ENCODE measurements around the gene PRDM16.
A peak's percentile ranks its signal among the peaks of the same experiment; 100 is the strongest.

PRDM16 gene

GRCh38 chr1:3250624-3251023 is 181.6 kb downstream of the PRDM16 start:
- no peak for DNase-seq (ENCODE audit: low read depth, low spot score)
- Histone ChIP-seq H3K9ac (ENCODE audit: insufficient read length, low read depth) (peak overlapping the region; percentile 42), H3K4me3 (ENCODE audit: insufficient read length, low read depth) (no peak overlapping the region), H3K9me3 (ENCODE audit: insufficient read depth, low read length) (no peaks in the 10 kb centered on the region), H3K27me3 (ENCODE audit: insufficient read depth, insufficient read length) (no peaks in the 10 kb centered on the region), H3K36me3 (ENCODE audit: insufficient read depth, insufficient read length, low read length) (no peaks in the 10 kb centered on the region), H3K4me1 (ENCODE audit: insufficient read depth, insufficient read length) (peaks cover 9% of the 10 kb centered on the region)
- TF ChIP-seq ZNF274 (IDR thresholded peaks at IDR 0.05; ENCODE audit: low read depth, low read length) (no peak), SUZ12 (IDR thresholded peaks at IDR 0.05; ENCODE audit: extremely low read depth, insufficient read depth, insufficient read length) (no peak), YY1 (IDR thresholded peaks at IDR 0.05; ENCODE audit: insufficient read depth, insufficient read length) (no peak)

DNA sequence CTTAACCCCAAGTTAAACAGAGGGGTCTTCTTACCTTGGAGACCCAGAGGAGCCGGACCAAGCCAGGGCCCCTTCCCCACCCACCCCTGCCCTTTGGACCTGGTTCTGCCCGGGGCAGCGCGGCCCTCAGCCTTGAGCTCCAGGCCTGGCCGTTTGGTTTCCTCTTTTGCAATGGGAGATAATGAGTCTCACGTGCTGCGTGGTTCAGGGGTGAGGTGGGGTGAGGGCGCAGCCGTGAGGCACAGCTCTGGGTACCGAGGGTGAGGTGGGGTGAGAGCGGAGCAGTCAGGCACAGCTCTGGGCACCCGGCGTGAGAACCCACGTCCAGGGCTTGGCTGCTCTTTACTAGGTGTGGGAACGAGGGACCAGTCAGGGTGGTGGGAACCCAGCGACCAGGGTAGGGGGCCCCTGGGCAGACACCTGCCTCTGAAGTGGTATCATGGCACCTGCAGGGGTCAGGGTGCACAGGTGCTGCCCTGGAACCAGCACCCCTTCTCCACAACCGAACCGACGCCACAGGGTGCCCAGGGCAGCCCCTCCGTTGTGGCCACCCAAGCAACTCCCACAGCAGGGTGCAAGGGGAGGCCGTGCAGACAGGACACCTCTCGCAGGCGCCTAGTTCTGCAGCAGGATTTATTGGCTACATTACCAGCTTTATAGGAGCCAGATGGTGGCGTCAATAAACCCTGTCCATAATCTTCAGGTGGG is 182.2 kb downstream of the PRDM16 start:
- Histone ChIP-seq H3K4me3 (ENCODE audit: insufficient read length, low read depth) (no peak overlapping the region), H3K4me1 (ENCODE audit: insufficient read depth, insufficient read length) (peaks cover 9% of the 10 kb centered on the region), H3K36me3 (ENCODE audit: insufficient read depth, insufficient read length, low read length) (no peaks in the 10 kb centered on the region), H3K9ac (ENCODE audit: insufficient read length, low read depth) (no peak overlapping the region), H3K9me3 (ENCODE audit: insufficient read depth, low read length) (no peaks in the 10 kb centered on the region), H3K27me3 (ENCODE audit: insufficient read depth, insufficient read length) (no peaks in the 10 kb centered on the region)
- no peak for TF ChIP-seq YY1 (IDR thresholded peaks at IDR 0.05; ENCODE audit: insufficient read depth, insufficient read length)
- TF ChIP-seq SUZ12 (IDR thresholded peaks at IDR 0.05; ENCODE audit: extremely low read depth, insufficient read depth, insufficient read length), result no peak
- TF ChIP-seq ZNF274 (IDR thresholded peaks at IDR 0.05; ENCODE audit: low read depth, low read length), result no peak
- DNase-seq (ENCODE audit: low read depth, low spot score), result no peak

- TF ChIP-seq SUZ12 (IDR thresholded peaks at IDR 0.05; ENCODE audit: extremely low read depth, insufficient read depth, insufficient read length) (no peak), ZNF274 (IDR thresholded peaks at IDR 0.05; ENCODE audit: low read depth, low read length) (no peak)
- peaks cover 9% of the 10 kb centered on the region for H3K4me1 ChIP-seq (ENCODE audit: insufficient read depth, insufficient read length)
- no peaks in the 10 kb centered on the region for H3K36me3 ChIP-seq (ENCODE audit: insufficient read depth, insufficient read length, low read length)
- no peak overlapping the region for H3K9ac ChIP-seq (ENCODE audit: insufficient read length, low read depth)
- H3K27me3 ChIP-seq (ENCODE audit: insufficient read depth, insufficient read length), result no peaks in the 10 kb centered on the region
- DNase-seq (ENCODE audit: low read depth, low spot score), result no peak
- no peaks in the 10 kb centered on the region for H3K9me3 ChIP-seq (ENCODE audit: insufficient read depth, low read length)
- H3K4me3 ChIP-seq (ENCODE audit: insufficient read length, low read depth), result no peak overlapping the region
Measured at GRCh38 chr1:3251807-3252428, 182.9 kb downstream of the PRDM16 start.

GRCh38 chr1:3255680-3256079 is 186.7 kb downstream of the PRDM16 start:
- no peak for TF ChIP-seq ZNF274 (IDR thresholded peaks at IDR 0.05; ENCODE audit: low read depth, low read length)
- no peak for TF ChIP-seq YY1 (IDR thresholded peaks at IDR 0.05; ENCODE audit: insufficient read depth, insufficient read length)
- no peak for TF ChIP-seq SUZ12 (IDR thresholded peaks at IDR 0.05; ENCODE audit: extremely low read depth, insufficient read depth, insufficient read length)
- DNase-seq (ENCODE audit: low read depth, low spot score), result no peak
- H3K27me3 ChIP-seq (ENCODE audit: insufficient read depth, insufficient read length), result no peaks in the 10 kb centered on the region
- H3K36me3 ChIP-seq (ENCODE audit: insufficient read depth, insufficient read length, low read length), result no peaks in the 10 kb centered on the region
- H3K9ac ChIP-seq (ENCODE audit: insufficient read length, low read depth), result no peak overlapping the region
- H3K4me3 ChIP-seq (ENCODE audit: insufficient read length, low read depth), result no peak overlapping the region
- no peaks in the 10 kb centered on the region for H3K9me3 ChIP-seq (ENCODE audit: insufficient read depth, low read length)
- H3K4me1 ChIP-seq (ENCODE audit: insufficient read depth, insufficient read length), result peaks cover 2% of the 10 kb centered on the region

DNA sequence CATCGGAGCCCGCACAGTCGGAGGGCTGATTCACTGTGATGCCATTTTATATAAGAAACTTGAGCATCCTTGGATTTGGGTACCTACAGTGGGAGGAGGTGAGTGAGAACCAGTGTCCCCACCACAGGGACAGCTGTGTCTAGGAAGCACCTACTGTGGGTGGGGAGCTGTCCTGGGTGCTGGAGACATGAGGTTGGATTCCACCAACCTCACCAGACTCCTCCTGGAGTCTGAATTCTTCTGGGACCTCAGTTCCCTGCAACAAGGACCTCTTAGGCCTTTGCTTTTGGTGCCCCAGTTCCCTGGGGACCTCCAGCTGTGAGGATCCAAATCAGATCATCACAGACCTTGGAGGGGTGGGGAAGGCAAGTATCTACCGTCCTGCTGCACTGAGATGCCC is 188.8 kb downstream of the PRDM16 start:
- no peak for TF ChIP-seq SUZ12 (IDR thresholded peaks at IDR 0.05; ENCODE audit: extremely low read depth, insufficient read depth, insufficient read length)
- no peak for TF ChIP-seq YY1 (IDR thresholded peaks at IDR 0.05; ENCODE audit: insufficient read depth, insufficient read length)
- no peak for TF ChIP-seq ZNF274 (IDR thresholded peaks at IDR 0.05; ENCODE audit: low read depth, low read length)
- no peaks in the 10 kb centered on the region for H3K36me3 ChIP-seq (ENCODE audit: insufficient read depth, insufficient read length, low read length)

GRCh38 chr1:3258386-3259003 is 189.5 kb downstream of the PRDM16 start:
- H3K4me1 ChIP-seq (ENCODE audit: insufficient read depth, insufficient read length), result no peaks in the 10 kb centered on the region
- no peak for DNase-seq (ENCODE audit: low read depth, low spot score)
- TF ChIP-seq YY1 (IDR thresholded peaks at IDR 0.05; ENCODE audit: insufficient read depth, insufficient read length) (no peak), ZNF274 (IDR thresholded peaks at IDR 0.05; ENCODE audit: low read depth, low read length) (no peak), SUZ12 (IDR thresholded peaks at IDR 0.05; ENCODE audit: extremely low read depth, insufficient read depth, insufficient read length) (no peak)
- no peaks in the 10 kb centered on the region for H3K9me3 ChIP-seq (ENCODE audit: insufficient read depth, low read length)
- no peaks in the 10 kb centered on the region for H3K27me3 ChIP-seq (ENCODE audit: insufficient read depth, insufficient read length)
- H3K4me3 ChIP-seq (ENCODE audit: insufficient read length, low read depth), result no peak overlapping the region
- H3K9ac ChIP-seq (ENCODE audit: insufficient read length, low read depth), result no peak overlapping the region
- no peaks in the 10 kb centered on the region for H3K36me3 ChIP-seq (ENCODE audit: insufficient read depth, insufficient read length, low read length)

More for the DNA sequence above, 188.8 kb downstream of the PRDM16 start:
- no peak for DNase-seq (ENCODE audit: low read depth, low spot score)
- no peak overlapping the region for H3K9ac ChIP-seq (ENCODE audit: insufficient read length, low read depth)
- H3K27me3 ChIP-seq (ENCODE audit: insufficient read depth, insufficient read length), result no peaks in the 10 kb centered on the region
- no peaks in the 10 kb centered on the region for H3K9me3 ChIP-seq (ENCODE audit: insufficient read depth, low read length)
- H3K4me3 ChIP-seq (ENCODE audit: insufficient read length, low read depth), result no peak overlapping the region
- no peaks in the 10 kb centered on the region for H3K4me1 ChIP-seq (ENCODE audit: insufficient read depth, insufficient read length)

- Histone ChIP-seq H3K27me3 (ENCODE audit: insufficient read depth, insufficient read length) (no peaks in the 10 kb centered on the region), H3K36me3 (ENCODE audit: insufficient read depth, insufficient read length, low read length) (no peaks in the 10 kb centered on the region), H3K4me3 (ENCODE audit: insufficient read length, low read depth) (no peak overlapping the region), H3K9me3 (ENCODE audit: insufficient read depth, low read length) (no peaks in the 10 kb centered on the region), H3K9ac (ENCODE audit: insufficient read length, low read depth) (no peak overlapping the region), H3K4me1 (ENCODE audit: insufficient read depth, insufficient read length) (no peaks in the 10 kb centered on the region)
- no peak for DNase-seq (ENCODE audit: low read depth, low spot score)
- TF ChIP-seq SUZ12 (IDR thresholded peaks at IDR 0.05; ENCODE audit: extremely low read depth, insufficient read depth, insufficient read length) (no peak), YY1 (IDR thresholded peaks at IDR 0.05; ENCODE audit: insufficient read depth, insufficient read length) (no peak), ZNF274 (IDR thresholded peaks at IDR 0.05; ENCODE audit: low read depth, low read length) (no peak)
Measured at GRCh38 chr1:3259020-3259419, 190.0 kb downstream of the PRDM16 start.
